Measurements from ENCODE around the gene MISP3.

DNA sequence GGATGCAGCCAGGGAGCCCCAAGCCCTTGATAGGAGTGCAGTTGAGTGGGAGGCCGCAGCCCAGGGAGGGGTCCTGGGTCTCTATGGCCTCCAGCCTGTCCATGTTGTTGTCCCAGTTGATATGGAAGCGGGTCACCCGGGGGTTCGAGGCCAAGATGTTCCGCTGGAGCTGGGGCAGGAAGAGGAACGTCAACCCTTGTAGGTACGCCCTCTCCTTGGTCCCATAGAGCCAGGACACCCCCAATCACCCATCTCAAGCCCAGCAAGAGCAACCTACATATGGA, 47.9 kb downstream of the MISP3 start:
- TF ChIP-seq, protein P1, sequence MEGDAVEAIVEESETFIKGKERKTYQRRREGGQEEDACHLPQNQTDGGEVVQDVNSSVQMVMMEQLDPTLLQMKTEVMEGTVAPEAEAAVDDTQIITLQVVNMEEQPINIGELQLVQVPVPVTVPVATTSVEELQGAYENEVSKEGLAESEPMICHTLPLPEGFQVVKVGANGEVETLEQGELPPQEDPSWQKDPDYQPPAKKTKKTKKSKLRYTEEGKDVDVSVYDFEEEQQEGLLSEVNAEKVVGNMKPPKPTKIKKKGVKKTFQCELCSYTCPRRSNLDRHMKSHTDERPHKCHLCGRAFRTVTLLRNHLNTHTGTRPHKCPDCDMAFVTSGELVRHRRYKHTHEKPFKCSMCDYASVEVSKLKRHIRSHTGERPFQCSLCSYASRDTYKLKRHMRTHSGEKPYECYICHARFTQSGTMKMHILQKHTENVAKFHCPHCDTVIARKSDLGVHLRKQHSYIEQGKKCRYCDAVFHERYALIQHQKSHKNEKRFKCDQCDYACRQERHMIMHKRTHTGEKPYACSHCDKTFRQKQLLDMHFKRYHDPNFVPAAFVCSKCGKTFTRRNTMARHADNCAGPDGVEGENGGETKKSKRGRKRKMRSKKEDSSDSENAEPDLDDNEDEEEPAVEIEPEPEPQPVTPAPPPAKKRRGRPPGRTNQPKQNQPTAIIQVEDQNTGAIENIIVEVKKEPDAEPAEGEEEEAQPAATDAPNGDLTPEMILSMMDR (IDR thresholded peaks at IDR 0.05; ENCODE audit: insufficient read depth, low read length, poor library complexity, severe bottlenecking), result no peak
- no peak for TF ChIP-seq EZH2phosphoT487 (conservative IDR thresholded peaks at IDR 0.05; ENCODE audit: low read length)
